Measurements from ENCODE around the gene SMARCC1.

GRCh38 chr3:47741925-47742324, 39.8 kb downstream of the SMARCC1 start:
- TF ChIP-seq CTCF (IDR thresholded peaks at IDR 0.05 in 8 of 11, conservative IDR thresholded peaks at IDR 0.05 in 3 of 11) (no peak), POLR2AphosphoS5 (IDR thresholded peaks at IDR 0.05) (no peak)

All from spleen (tissue), 7 donors.